ENCODE measurements around the gene SLC33A1.
"Not testable (repeated sequence)": the region's sequence is repeated elsewhere in the genome, so short reads cannot be mapped to it uniquely, and the experiment has no call there.

Gene SLC33A1

DNA sequence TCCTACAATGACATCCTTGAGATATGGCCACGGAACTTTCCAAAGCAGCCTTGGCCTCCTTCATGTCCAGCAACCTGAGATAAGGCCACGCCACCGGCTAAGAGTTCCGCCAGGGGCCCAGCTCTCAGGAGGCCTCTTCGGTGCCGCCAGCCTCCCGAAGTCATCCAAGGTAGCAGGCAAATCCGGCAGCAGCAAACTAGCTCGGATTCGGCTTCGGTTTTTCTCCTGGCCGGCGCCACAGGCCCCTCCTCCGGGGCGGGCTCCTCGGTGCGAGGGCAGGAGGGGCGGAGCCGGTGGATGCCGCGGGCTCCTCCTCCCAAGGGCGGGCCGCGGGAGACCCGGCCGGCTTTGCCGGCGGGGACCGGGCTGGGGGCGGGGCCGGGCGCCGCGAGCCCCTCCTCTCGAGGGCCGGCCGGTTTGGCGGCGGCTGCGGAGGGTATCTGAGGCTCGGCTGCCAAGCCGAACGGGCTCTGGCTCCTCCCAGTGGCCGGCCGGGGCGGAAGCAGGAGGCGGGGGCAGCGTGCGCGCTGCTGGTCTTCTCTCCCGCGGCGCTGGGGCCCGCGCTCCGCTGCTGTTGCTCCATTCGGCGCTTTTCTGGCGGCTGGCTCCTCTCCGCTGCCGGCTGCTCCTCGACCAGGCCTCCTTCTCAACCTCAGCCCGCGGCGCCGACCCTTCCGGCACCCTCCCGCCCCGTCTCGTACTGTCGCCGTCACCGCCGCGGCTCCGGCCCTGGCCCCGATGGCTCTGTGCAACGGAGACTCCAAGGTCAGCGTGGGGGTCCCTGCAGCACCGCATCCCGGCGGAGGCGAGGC lies 16.1 kb upstream of the SLC33A1 start, which contains the start of gene GMPS:
Gene GMPS, plus strand, starts transcription at position 518 of the 812 bp plus-strand sequence. Its CDS starts 221 bp downstream, at position 739.
- Histone ChIP-seq H3K4me3 (ENCODE audit: low read depth, low read length) (peak within 1 kb of the TSS; percentile 94), H3K27me3 (ENCODE audit: insufficient read depth, low read depth, severe bottlenecking) (no peaks in the 10 kb centered on the region), H3K36me3 (peaks cover 10% of the 10 kb centered on the region), H3K27ac (peak within 1 kb of the TSS; percentile 97), H3K9me3 (ENCODE audit: severe bottlenecking) (no peaks in the 10 kb centered on the region)
- peak; percentile 95 for DNase-seq
- TF ChIP-seq, protein P1, sequence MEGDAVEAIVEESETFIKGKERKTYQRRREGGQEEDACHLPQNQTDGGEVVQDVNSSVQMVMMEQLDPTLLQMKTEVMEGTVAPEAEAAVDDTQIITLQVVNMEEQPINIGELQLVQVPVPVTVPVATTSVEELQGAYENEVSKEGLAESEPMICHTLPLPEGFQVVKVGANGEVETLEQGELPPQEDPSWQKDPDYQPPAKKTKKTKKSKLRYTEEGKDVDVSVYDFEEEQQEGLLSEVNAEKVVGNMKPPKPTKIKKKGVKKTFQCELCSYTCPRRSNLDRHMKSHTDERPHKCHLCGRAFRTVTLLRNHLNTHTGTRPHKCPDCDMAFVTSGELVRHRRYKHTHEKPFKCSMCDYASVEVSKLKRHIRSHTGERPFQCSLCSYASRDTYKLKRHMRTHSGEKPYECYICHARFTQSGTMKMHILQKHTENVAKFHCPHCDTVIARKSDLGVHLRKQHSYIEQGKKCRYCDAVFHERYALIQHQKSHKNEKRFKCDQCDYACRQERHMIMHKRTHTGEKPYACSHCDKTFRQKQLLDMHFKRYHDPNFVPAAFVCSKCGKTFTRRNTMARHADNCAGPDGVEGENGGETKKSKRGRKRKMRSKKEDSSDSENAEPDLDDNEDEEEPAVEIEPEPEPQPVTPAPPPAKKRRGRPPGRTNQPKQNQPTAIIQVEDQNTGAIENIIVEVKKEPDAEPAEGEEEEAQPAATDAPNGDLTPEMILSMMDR (IDR thresholded peaks at IDR 0.05; ENCODE audit: low read depth, low read length): peak; percentile 67

DNA sequence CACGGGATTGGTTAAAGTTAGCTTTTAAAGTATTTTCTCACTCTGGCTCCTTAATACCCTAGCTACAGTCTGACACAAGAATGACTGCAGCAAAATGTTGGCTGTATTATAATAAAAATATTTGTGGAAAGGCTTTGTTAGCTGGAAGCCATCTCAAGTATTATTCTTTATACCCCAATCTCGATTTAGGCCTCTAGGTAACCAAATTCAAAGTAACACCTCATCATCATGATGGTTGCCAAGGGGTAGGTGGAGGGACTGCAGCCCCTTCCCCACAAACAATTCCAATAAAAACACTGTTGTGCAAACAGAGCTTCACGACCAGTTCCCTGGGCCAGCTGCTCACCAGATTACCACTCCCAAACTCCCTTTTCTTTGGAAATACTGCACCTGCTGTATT lies 15.5 kb upstream of the SLC33A1 start:
- H3K27ac ChIP-seq: peak overlapping the region; percentile 75
- H3K4me3 ChIP-seq (ENCODE audit: low read depth, low read length): peak overlapping the region; percentile 27
- DNase-seq: no peak
- TF ChIP-seq, protein P1 (IDR thresholded peaks at IDR 0.05; ENCODE audit: low read depth, low read length): no peak
- H3K9me3 ChIP-seq (ENCODE audit: severe bottlenecking): no peaks in the 10 kb centered on the region
- H3K36me3 ChIP-seq: peaks cover 10% of the 10 kb centered on the region
- H3K27me3 ChIP-seq (ENCODE audit: insufficient read depth, low read depth, severe bottlenecking): no peaks in the 10 kb centered on the region

DNA sequence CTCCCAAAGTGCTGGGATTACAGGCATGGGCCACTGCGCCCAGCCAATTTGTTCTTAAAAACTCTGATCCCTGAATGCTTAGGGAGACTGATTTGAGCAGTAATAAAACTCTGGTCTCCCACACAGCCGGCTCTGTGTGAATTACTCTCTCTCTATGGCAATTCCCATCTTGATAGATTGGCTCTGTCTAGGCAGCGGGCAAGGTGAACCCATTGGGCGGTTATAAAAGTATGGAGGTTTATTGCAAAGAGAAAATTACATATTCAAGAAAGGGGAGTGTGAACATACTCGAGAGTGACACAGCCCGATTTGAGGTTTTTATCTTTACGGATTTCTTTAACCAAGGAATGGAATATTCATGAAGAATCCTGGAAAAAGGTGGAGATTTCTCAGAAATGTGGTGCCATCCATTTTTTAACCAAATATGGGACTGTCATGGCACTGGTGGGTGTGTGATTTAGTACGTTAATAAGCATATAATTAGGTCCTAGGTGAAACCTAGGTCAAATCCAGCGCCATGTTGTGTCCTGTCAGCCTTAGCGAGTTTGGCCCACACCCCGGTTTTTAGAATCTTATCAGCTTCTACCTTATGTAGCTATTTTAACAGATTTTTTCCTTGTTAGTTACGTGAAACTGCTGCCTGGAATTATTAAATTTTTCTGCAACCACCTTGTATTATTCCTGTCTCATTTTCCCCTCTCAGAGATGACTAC lies 9.0 kb upstream of the SLC33A1 start:
- no peak for DNase-seq
- H3K36me3 ChIP-seq: no peaks in the 10 kb centered on the region
- no peak overlapping the region for H3K4me3 ChIP-seq (ENCODE audit: low read depth, low read length)
- TF ChIP-seq, protein P1 (IDR thresholded peaks at IDR 0.05; ENCODE audit: low read depth, low read length): no peak
- no peaks in the 10 kb centered on the region for H3K27me3 ChIP-seq (ENCODE audit: insufficient read depth, low read depth, severe bottlenecking)
- H3K9me3 ChIP-seq (ENCODE audit: severe bottlenecking): no peaks in the 10 kb centered on the region
- H3K27ac ChIP-seq: no peak overlapping the region

DNA sequence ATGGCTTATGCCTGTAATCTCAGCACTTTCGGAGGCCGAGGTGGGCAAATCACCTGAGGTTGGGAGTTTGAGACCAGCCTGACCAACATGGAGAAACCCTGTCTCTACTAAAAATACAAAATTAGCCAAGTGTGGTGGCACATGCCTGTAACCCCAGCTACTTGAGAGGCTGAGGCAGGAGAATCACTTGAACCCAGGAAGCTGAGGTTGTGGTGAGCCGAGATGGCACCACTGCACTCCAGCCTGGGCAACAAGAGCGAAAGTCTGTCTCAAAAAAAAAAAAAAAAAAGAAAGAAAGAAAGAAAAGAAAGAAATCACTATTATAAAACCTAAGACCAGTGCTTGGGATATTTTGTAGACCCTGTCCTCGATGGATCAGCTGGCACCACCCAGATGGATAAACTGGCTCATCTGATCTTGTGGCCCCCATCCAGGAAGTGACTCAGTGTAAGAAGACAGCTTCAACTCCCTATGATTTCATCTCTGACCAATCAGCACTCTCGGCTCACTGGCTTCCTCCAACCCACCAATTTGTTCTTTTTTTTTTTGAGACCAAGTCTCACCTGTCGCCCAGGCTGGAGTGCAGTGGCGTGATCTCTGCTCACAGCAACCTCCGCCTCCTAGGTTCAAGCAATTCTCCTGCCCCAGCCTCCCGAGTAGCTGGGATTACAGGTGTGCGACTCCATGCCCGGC lies 8.2 kb upstream of the SLC33A1 start:
- not testable (repeated sequence) for H3K27ac ChIP-seq; H3K36me3 ChIP-seq; DNase-seq; H3K4me3 ChIP-seq (ENCODE audit: low read depth, low read length); H3K9me3 ChIP-seq (ENCODE audit: severe bottlenecking); H3K27me3 ChIP-seq (ENCODE audit: insufficient read depth, low read depth, severe bottlenecking)

DNA sequence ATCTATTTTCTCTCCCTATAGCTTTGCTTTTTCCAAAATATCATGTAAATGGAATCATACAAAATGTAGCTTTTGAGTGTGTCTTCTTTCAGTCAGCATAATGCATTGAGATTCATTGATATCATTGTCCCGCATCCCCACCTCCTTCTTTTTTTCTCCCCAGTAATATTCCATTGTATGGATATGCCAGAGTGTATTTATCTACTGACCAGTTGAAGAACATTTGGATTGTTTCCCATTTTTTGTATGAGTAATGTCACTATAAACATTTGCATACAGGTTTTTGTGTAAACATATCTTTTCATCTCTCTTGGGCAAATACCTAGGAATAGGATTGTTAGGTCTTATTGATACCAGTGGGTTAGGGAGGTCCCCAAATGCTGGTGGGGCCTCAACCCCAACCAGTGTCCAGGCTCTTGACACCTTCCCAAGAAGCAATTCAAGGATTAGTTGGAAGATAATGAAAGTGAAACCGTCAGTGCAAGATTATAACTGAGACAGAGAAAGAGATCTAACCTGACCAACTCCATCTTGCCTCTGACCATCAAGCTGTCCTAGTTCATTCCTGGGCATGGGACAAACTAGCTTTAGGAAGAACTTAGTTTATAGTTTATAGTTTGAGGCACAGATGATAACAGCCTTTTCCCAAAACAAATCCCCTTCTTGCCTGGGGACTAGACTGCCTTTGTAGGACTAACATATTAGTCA lies 7.4 kb upstream of the SLC33A1 start:
- Histone ChIP-seq H3K4me3 (ENCODE audit: low read depth, low read length) (no peak overlapping the region), H3K36me3 (no peaks in the 10 kb centered on the region), H3K9me3 (ENCODE audit: severe bottlenecking) (no peaks in the 10 kb centered on the region), H3K27ac (no peak overlapping the region), H3K27me3 (ENCODE audit: insufficient read depth, low read depth, severe bottlenecking) (no peaks in the 10 kb centered on the region)
- DNase-seq: no peak
- TF ChIP-seq, protein P1 (IDR thresholded peaks at IDR 0.05; ENCODE audit: low read depth, low read length): no peak

DNA sequence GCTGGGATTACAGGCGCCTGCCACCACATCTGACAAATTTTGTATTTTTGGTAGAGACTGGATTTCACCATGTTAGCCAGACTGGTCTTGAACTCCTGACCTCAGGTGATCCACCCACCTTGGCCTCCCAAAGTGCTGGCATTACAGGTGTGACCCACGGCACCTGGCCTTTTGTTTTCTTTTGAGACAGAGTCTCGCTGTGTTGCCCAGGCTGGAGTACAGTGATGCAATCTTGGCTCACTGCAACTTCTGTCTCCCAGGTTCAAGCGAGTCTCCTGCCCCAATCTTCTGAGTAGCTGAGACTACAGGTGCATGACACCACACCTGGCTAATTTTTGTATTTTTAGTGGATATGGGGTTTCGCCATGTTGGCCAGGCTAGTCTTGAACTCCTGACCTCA lies 6.2 kb upstream of the SLC33A1 start:
- not testable (repeated sequence) for H3K27ac ChIP-seq; H3K27me3 ChIP-seq (ENCODE audit: insufficient read depth, low read depth, severe bottlenecking); H3K9me3 ChIP-seq (ENCODE audit: severe bottlenecking); H3K36me3 ChIP-seq; H3K4me3 ChIP-seq (ENCODE audit: low read depth, low read length); DNase-seq
